Heart right ventricle (tissue), 16 donors: Measurements from ENCODE around the gene WDR55. TPM values are rescaled to one million over a fixed set of nuclear protein-coding genes. Genes with fewer than 3 reads are reported as not detected.

Source experiments
- ATAC-seq, 8 donors: fragments of 200-7000 bp; cut with Tn5 transposase; one replicate each; pipeline ENCODE4 v1.9.1; 2020; ENCODE audit warnings: mild to moderate bottlenecking in 8 of 8, moderate library complexity in 8 of 8, moderate number of reproducible peaks in 1 of 8
- DNase-seq, 2 donors: peaks; one replicate each; pipeline ENCODE4 v3.0.0-alpha.2; 2020
- H3K27ac ChIP-seq, 10 donors: fragments of 200-600 bp; sonication (generic) in 2 of 10; one replicate each; pipeline versions ENCODE4 v1.5.0 to v1.8.0; 2020 to 2022; ENCODE audit warnings: mild to moderate bottlenecking in 3 of 10
- H3K27me3 ChIP-seq, 7 donors: fragments of 200-600 bp; one replicate each; pipeline ENCODE4 v1.8.0; 2021 to 2022; ENCODE audit warnings: mild to moderate bottlenecking in 2 of 7
- H3K36me3 ChIP-seq, 9 donors: fragments of 200-600 bp; sonication (generic) in 1 of 9; one replicate each; pipeline versions ENCODE4 v1.5.0 to v1.8.0; 2020 to 2022; ENCODE audit warnings: mild to moderate bottlenecking in 2 of 9
- H3K4me1 ChIP-seq, 9 donors: fragments of 200-600 bp; sonication (generic) in 1 of 9; one replicate each; pipeline versions ENCODE4 v1.5.0 to v1.8.0; 2020 to 2022; ENCODE audit warnings: mild to moderate bottlenecking in 4 of 9
- H3K4me3 ChIP-seq, 10 donors: fragments of 200-600 bp; sonication (generic) in 2 of 10; one replicate each; pipeline versions ENCODE4 v1.5.0 to v1.8.0; 2020 to 2022; ENCODE audit warnings: mild to moderate bottlenecking in 7 of 10, moderate library complexity in 2 of 10
- H3K9me3 ChIP-seq, 11 donors: fragments of 200-600 bp in 10 of 11; sonication (generic) in 2 of 11; one replicate each; pipeline versions ENCODE4 v1.5.0 to v1.8.0; 2013 to 2022; ENCODE audit warnings: mild to moderate bottlenecking in 2 of 11, control low read depth in 1 of 11, moderate library complexity in 1 of 11
- CTCF ChIP-seq, 9 donors: fragments of 200-600 bp; sonication (generic) in 2 of 9; IDR thresholded peaks; one replicate each; pipeline versions ENCODE4 v1.5.0 to v1.8.0; 2021 to 2022; ENCODE audit warnings: antibody characterized with exemption in 9 of 9, mild to moderate bottlenecking in 5 of 9, moderate library complexity in 1 of 9
- WGBS, 2 donors: extraction: QIAGEN DNeasy Blood & Tissue Kit; methylation state at CpG; one replicate each; pipeline ENCODE4 v1.1.7; 2013; ENCODE audit warnings: inconsistent platforms in 1 of 2; 5-methylcytosine and 5-hydroxymethylcytosine counted together
- intact Hi-C, 10 donors: fragments of 100-400 bp; cut with DNase I; formaldehyde crosslinking; loops; one replicate each; pipeline versions ENCODE4 v1.11.1 to v1.14.2; 2022
- polyA plus RNA-seq, 2 donors: library from polyadenylated mRNA; stranded (reverse); fragments of 200-250 nt; gene quantifications; one replicate each; pipeline ENCODE4 v1.2.3, GENCODE V29; 2013
- total RNA-seq, 10 donors: library from RNA; stranded (reverse); fragmentation: NEBNext Ultra II Directional in 3 of 10; extraction: Animal tissue kit (Norgen Biotek cat#: 25700) in 3 of 10; gene quantifications; one replicate each; pipeline versions ENCODE4 v1.2.1 to v1.2.4, GENCODE V29; 2021 to 2023
- donor health status: Arrhythmogenic right ventricular cardiomyopathy.
- donor health status: ischemic (EF 13 %, LVEDD 7.1; RV severe dilation, severe dysfunction).
- donor health status: healthy with polysubstance abuse.
- donor health status: DM: no; HTN: yes; CAD: no.
- donor health status: DM: no; HTN: no; CAD: no.
- donor health status: ischemic (EF 25% LVEDD 6.9; RV normal size, moderate dysfunction).
- donor health status: ischemic (EF 25% LVEDD 5.7; RV mildly dilated, moderate dysfunction).
- donor health status: healthy.
- donor health status: DM: yes; HTN: yes; CAD: no.
- donor health status: Ischemic cardiomyopathy.
- donor health status: ischemic (EF 35%, LVEDD 5.7; RV mildly dilated, moderate dysfunction).
- donor health status: nonischemic (EF 11% LVEDD 7.7; RV severe dilation, severe dysfunction).
- donor health status: DM: yes; HTN: yes; CAD: no.
- donor health status: PGD.
- donor health status: ischemic (EF 29% LVEDD 5.4; RV normal size, mild dysfunction).
- donor health status: nonischemic (EF 23%, LVEDD 6.1; RV moderate dilation, normal function).

The WDR55 gene
- total and polyA plus RNA-seq, 12 donors: 10.5 to 15.7 (median 12.2) TPM

- no peak overlapping the region for H3K27ac ChIP-seq
- H3K4me3 ChIP-seq: peak overlapping the region in 1 of 10 donors; percentile 68
- H3K36me3 ChIP-seq: no peaks in the 10 kb centered on the region
- H3K4me1 ChIP-seq: peaks cover 0 to 21% (median 19%) of the 10 kb centered on the region in 9 donors
- intact Hi-C loops: loop anchor here in 2 of 10 donors (5.0 to 10.0 kb wide), 2 partner anchors 56 to 224 kb away; partner anchors contain the start of gene ANKHD1 (in 1 of the 2)
- no peaks in the 10 kb centered on the region for H3K27me3 ChIP-seq
- H3K9me3 ChIP-seq: peaks cover 0 to 14% (median 0%) of the 10 kb centered on the region in 11 donors
- TF ChIP-seq CTCF (IDR thresholded peaks at IDR 0.05): no peak
- DNase-seq (no peak), ATAC-seq (no peak)
- WGBS, 2 donors: 70 to 72% methylated on average over 1 of the region's 1 CpG
Measured at GRCh38 chr5:140628711-140629110, 36.0 kb upstream of the WDR55 start.

GRCh38 chr5:140630292-140631035 lies 34.2 kb upstream of the WDR55 start:
- no peaks in the 10 kb centered on the region for H3K36me3 ChIP-seq
- no peak for TF ChIP-seq CTCF (IDR thresholded peaks at IDR 0.05)
- H3K4me1 ChIP-seq: peaks cover 0 to 35% (median 19%) of the 10 kb centered on the region in 9 donors
- DNase-seq (no peak), ATAC-seq (no peak)
- H3K27me3 ChIP-seq: no peaks in the 10 kb centered on the region
- 63 to 64% methylated on average over 2 of the region's 2 CpGs for WGBS, 2 donors
- H3K27ac ChIP-seq: peak overlapping the region in 6 of 10 donors; percentile 38 to 92 (median 81)
- intact Hi-C loops: loop anchor here in 6 of 10 donors (5.0 to 10.0 kb wide), 5 partner anchors 63 to 266 kb away; partner anchors contain the start of genes APBB3 (in 2 of the 6), SLC35A4 (in 2 of the 6), SLC4A9 (in 2 of the 6) and EIF4EBP3 (in 1 of the 6)
- peaks cover 0 to 14% (median 0%) of the 10 kb centered on the region in 11 donors for H3K9me3 ChIP-seq
- H3K4me3 ChIP-seq: peak overlapping the region in 7 of 10 donors; percentile 2 to 68 (median 61)

GRCh38 chr5:140631036-140631417 lies 33.7 kb upstream of the WDR55 start:
- ATAC-seq (no peak), DNase-seq (no peak)
- no peak for TF ChIP-seq CTCF (IDR thresholded peaks at IDR 0.05)
- H3K4me1 ChIP-seq: peaks cover 0 to 35% (median 19%) of the 10 kb centered on the region in 9 donors
- H3K4me3 ChIP-seq: peak overlapping the region in 7 of 10 donors; percentile 46 to 68 (median 64)
- intact Hi-C loops: loop anchor here in 6 of 10 donors (5.0 to 10.0 kb wide), 5 partner anchors 64 to 266 kb away; partner anchors contain the start of genes APBB3 (in 2 of the 6), SLC35A4 (in 2 of the 6), SLC4A9 (in 2 of the 6) and EIF4EBP3 (in 1 of the 6)
- H3K27me3 ChIP-seq: no peaks in the 10 kb centered on the region
- 88 to 95% methylated on average over 4 of the region's 4 CpGs for WGBS, 2 donors
- H3K36me3 ChIP-seq: no peaks in the 10 kb centered on the region
- peak overlapping the region in 7 of 10 donors; percentile 34 to 92 (median 80) for H3K27ac ChIP-seq
- peaks cover 0 to 14% (median 0%) of the 10 kb centered on the region in 11 donors for H3K9me3 ChIP-seq

GRCh38 chr5:140631831-140632365 lies 32.8 kb upstream of the WDR55 start:
- Histone ChIP-seq H3K27ac (peak overlapping the region in 9 of 10 donors; percentile 14 to 92 (median 74)), H3K4me3 (peak overlapping the region; percentile 10 to 69 (median 62)), H3K27me3 (no peaks in the 10 kb centered on the region), H3K4me1 (peaks cover 0 to 35% (median 19%) of the 10 kb centered on the region in 9 donors), H3K9me3 (peaks cover 0 to 14% (median 0%) of the 10 kb centered on the region in 11 donors), H3K36me3 (no peaks in the 10 kb centered on the region)
- intact Hi-C loops: loop anchor here in 6 of 10 donors (5.0 to 10.0 kb wide), 5 partner anchors 65 to 267 kb away; partner anchors contain the start of genes APBB3 (in 2 of the 6), SLC35A4 (in 2 of the 6), SLC4A9 (in 2 of the 6) and EIF4EBP3 (in 1 of the 6)
- TF ChIP-seq CTCF (IDR thresholded peaks at IDR 0.05): no peak
- 13 to 14% methylated on average over 36 of the region's 36 CpGs for WGBS, 2 donors
- DNase-seq: no peak
- ATAC-seq: peak; percentile 29 to 71 (median 51)
